Measurements from ENCODE around the gene RHBDF1. TPM values are rescaled to one million over a fixed set of nuclear protein-coding genes. Genes with fewer than 3 reads are reported as not detected.
"Not testable (repeated sequence)": the region's sequence is repeated elsewhere in the genome, so short reads cannot be mapped to it uniquely, and the experiment has no call there.

RHBDF1 gene
- polyA plus RNA-seq, 4 donors: 21.4 to 28.8 (median 28.1) TPM

DNA sequence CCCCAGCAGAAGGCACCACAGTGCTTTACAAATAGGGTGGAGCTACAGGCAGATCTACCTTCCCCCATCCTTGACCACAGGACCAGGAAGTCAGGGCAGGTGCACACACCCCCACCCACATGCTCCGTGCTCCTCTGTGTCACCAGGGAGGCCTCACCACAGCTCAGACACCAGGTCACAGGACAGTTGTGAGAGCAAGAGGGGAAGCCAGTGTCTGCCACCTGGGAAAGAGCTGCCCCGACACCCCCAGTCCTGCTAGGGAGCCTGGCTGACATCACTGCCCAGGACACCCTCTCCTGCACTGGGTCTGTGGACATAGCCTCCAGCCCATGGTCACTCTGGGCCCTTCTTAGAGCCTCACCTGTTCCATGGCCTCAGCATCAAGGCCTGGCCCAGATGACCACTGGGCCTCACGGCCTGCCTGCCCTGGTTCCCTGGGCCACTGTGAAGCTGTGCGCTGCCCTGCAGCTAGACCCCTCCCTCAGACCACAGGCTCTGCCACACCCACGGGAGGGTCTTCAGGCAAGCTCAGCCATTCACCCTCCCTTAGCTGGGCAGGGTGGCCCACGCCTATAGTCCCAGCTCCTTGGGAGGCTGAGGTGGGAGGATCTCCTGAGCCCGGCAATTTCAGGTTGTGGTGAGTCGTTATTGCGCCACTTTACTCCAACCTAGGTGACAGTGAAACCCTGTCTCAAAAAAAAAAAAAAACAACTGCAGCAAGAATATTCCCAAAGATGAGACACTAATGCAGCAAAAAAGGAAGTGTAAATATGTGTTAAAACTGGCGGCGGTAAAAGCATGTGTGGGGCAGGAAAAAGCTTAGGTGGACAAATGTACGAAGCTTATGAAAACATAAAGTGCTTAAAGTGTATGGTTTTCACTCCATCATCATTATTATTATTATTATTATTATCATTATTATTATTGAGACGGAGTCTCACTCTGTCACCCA lies 33.2 kb downstream of the RHBDF1 start:
- DNase-seq (ENCODE audit: low read depth in 4 of 4, low spot score in 3 of 4): no peak

DNA sequence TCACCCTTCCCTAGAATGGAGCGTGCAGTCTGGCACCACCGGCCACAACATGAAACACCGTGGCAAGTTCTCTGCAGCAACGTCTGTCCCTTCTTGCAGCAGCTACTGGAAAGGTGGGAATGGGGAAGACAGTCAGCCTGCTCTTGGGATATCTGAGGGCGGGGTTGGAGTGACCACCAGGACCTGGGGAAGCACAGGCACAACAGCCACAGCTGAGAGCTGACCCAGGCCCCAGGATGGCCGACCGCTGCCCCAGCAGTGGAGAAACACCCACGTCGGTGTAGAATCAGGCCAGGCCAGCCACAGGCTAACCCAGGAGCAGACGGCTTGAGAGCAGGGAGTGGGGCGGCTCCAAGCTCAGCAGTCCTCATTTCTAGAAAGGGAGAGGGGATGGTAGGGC lies 34.2 kb downstream of the RHBDF1 start:
- DNase-seq (ENCODE audit: low read depth in 4 of 4, low spot score in 3 of 4): not testable (repeated sequence)

DNA sequence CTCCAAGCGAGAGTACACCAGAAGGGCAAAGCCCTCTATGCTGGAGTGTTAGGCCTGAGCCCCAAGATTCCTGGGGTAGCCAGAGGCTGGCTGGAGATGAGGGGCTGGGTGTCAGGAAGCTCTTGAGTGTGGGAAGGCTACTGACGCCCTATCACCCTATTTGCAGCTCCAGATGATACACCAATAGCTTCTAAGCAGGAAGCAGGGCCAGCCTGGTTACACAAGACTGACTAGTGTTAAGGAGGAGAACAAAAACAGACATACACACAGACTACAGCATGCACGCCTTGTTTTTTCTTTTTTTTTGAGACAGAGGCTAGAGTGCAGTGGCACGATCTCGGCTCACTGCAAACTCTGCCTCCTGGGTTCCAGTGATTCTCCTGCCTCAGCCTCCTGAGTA lies 34.9 kb downstream of the RHBDF1 start:
- no peak for DNase-seq (ENCODE audit: low read depth in 4 of 4, low spot score in 3 of 4)

DNA sequence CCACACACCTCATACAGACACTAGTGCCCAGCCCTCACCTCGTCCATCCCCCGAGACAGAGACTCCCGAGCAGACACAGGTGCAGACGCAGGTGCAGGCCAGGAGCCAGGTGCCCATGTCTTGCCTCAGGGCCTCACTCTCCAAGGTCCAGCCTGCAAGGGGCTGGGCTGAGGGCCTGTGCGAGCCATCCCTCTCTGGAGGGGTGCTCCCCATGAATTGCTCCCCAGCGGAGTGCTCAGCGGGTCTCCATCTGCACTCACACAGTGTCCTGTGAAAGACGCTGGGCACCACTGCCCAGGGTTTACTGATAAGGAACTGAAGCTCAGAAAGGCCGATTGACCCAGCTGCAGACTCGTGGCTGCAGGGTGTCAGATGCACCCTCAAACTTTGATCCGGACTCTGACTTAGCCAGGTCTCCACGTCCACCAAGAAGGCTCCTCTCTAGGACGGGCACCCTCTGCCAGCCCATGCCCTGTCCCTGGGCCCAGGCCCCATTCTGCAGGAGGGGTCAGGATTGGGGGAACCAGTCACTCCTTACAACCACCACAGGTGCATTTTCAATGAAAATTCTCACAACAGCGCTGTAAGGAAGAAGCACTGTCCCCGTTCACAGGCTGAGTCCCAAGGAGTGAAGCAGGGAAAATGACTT lies 36.0 kb downstream of the RHBDF1 start:
- DNase-seq (ENCODE audit: low read depth in 4 of 4, low spot score in 3 of 4): no peak

DNA sequence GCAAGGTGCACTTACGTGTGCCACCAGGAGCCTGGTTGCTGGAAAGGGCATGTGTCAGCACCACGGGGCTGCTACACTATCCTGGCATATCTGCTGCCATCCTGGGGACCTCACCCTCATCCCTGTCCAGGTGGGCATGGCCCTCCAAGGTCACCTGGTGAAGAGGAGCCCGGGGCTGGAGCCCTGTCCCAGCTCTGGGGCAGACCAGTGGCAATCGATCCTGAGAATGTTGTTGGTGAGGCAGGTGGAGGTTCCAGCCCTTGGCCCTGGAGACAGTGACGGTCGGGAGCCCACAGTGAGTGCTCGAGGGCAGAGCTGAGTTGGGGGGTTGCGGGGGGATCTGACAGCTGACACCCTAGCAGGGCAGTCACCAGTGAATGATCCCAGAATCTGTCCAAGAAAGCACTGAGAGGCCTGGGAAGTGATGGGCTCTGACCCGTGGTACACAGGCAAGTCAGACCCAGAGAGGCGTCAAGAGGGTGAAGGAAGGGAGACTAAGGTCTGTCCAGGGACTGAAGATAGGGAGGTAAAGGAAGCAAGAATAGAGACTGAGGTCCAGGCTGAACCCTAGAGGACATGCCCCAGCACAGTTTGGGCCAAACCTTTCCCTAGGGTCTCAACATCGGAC lies 36.6 kb downstream of the RHBDF1 start:
- no peak for DNase-seq (ENCODE audit: low read depth in 4 of 4, low spot score in 3 of 4)

DNA sequence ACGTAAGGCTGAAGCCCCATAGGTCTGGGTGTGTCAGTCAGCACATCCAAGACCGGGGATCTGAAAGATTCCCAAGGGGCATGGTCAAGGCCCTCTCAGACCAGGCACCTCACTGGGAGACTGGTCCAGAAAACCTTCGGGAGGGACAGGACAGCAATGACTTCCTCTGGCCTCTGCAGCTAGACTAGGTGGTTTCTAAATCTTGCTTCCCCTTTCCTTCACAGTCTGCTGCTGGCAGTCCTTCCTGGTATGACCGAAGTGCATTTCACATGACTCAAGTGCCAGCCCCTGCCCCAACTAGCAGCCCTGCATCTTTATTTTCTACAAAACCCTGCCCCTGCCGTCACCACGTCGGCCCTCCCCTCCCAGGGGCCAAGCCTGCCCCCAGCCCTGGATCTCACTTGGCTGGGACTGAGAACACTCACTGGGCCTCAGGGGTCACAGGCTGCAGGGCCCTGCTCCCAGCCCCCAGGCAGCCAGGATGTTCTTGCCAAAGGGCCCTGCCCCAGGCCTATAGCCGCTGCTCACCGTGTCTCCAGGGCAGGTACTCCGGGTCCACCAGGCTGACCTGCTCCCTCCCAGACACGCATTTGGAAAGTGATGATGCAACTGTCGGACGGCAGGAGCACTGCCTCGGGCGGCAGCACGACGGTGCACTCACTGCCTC lies 37.3 kb downstream of the RHBDF1 start:
- no peak for DNase-seq (ENCODE audit: low read depth in 4 of 4, low spot score in 3 of 4)

DNA sequence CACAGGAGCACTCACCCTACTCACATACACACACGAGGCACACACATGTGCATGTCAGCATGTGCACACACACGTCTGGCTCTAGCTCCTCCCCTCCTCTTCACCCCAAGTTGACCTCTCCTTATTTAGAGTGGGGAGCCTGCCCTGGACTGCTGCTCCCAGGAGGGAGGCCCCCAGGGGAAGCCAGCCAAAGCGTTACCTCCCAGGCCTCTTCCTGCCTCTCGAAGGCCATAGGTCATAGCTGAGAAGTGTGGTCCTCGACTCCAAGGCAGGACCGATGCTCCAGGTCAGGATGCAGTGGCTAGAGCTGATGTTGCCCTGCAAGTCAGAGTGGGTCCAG lies 37.8 kb downstream of the RHBDF1 start:
- no peak for DNase-seq (ENCODE audit: low read depth in 4 of 4, low spot score in 3 of 4)

DNA sequence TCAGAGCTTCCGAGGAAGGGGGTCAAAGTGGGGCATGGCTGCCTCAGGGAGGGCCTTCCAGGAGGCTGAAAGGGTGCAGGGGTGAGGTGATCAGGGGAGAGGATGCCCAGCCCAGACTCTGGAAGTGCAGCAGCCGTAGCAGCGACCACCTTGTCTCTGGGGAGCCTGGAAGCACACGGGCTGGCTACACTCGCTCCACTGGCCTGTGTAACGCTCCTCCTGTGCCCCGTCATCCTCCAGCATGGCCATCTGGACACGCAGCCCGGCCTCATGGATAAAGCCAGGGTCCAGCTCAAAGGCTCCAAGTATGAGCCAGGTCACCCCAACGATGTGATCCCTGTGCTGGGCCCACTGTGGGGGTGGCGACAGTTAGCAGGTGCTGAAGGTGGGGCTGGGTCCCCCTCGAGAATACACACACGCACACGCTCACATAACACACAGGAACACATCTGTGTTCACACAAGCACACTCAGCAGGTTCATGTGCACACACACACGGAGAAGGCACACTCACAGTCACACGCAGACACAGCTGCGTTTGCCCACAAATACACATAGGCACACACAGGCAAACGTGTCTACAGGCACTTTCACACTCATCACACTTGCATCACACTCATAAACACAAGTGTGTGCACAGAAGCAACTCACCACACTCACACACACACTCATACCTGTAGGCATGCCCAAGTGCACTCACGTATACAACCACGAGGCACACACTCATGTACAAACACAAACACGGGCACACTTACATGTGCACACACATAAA lies 38.4 kb downstream of the RHBDF1 start:
- no peak for DNase-seq (ENCODE audit: low read depth in 4 of 4, low spot score in 3 of 4)

DNA sequence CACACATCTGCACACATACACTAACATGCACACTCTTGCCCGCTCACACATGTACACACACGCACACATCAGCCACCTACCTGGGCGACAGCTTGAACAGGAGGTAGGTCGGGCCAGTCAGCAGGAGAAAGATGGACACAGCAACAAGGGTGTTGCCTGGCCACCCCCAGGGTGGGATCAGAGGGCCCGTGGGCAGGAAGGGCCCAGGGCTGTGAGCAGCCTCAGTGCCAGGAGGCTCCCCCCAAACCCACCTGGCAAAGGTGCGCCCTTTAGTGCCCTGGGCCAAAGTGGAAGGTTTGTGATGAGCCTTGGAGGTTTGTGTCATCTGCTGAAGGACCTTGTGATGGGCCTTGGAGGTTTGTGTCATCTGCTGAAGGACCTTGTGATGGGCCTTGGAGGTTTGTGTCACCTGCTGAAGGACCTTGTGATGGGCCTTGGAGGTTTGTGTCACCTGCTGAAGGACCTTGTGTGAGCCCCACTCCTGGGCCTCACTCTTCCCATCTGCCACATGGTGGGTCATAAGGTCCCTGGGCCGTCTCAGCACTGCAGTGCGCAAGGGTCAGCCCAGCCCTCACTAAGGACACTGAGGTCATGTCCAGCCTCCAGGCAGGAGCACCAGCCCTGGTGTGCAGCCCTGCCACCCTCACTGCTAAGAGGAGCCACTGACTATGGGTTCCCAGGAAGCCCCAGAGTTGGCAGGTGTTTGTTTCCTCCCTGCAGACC lies 39.1 kb downstream of the RHBDF1 start:
- not testable (repeated sequence) for DNase-seq (ENCODE audit: low read depth in 4 of 4, low spot score in 3 of 4)

DNA sequence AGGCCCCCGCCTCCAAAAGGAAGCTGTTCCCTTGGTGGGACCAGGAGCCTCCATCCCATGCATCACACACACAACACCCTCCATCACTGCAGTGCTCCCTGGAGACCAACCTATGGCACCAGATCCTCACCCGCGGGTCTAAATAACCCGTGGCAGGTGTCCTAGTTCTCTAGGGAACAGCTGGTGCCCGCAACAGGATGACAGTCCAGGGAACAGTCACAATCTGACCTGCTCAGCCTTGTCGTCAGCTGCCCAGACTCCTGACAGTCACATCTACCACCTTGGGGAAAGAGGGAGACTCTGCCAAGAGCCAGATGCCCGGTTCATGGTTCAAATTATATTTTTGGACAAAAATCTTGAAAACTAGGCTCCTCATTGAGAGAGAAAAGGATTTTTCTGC lies 41.8 kb downstream of the RHBDF1 start:
- not testable (repeated sequence) for DNase-seq (ENCODE audit: low read depth in 4 of 4, low spot score in 3 of 4)

DNA sequence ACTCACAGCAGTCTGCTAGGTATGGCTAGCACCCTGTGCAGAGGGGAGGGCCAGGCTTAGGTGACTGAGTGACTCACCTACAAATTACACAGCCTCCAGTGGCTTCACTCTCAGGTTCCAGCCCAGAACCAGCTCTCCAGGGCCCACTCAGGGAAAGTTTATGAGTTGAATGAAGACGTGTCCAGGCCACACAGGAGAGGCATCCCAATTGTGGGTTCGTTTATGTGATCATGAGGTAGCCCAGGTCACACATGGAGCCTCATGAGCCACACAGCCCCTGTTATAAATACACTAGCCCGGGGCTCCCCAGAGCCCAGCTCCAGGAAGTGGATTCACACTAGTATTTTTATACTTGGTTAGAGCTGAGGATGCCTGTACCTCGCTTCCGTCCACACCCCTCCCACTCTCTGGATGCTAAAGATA lies 46.5 kb downstream of the RHBDF1 start:
- DNase-seq (ENCODE audit: low read depth in 4 of 4, low spot score in 3 of 4): not testable (repeated sequence)

DNA sequence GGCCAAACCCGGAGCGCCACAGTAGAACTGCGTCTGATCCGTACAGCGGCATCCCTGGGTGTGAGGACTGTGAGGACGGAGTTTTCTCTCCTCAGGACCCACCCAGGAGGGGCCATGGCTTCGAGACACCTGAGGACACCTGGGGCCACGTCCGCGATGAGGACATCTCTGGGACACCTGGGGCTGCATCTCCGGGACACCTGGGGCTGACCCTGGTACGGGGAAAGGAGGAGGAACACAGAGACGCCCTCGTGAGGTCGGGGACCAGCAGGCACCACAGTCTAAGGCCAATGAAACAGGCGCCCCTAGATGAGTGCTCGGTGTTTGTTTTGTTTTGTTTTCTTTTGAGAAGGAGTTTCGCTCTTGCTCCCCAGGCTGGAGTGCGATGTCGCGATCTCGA lies 48.3 kb downstream of the RHBDF1 start:
- not testable (repeated sequence) for DNase-seq (ENCODE audit: low read depth in 4 of 4, low spot score in 3 of 4)

DNA sequence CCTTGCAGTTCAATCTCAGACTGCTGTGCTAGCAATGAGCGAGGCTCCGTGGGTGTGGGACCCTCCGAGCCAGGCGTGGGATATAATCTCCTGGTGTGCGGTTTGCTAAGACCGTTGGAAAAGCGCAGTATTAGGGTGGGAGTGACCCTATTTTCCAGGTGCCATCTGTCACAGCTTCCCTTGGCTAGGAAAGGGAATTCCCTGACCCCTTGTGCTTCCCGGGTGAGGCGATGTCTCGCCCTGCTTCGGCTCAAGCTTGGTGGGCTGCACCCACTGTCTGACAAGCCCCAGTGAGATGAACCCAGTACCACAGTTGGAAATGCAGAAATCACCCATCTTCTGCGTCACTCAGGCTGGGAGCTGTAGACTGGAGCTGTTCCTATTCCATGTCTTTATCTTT lies 51.5 kb downstream of the RHBDF1 start:
- not testable (repeated sequence) for DNase-seq (ENCODE audit: low read depth in 4 of 4, low spot score in 3 of 4)

DNA sequence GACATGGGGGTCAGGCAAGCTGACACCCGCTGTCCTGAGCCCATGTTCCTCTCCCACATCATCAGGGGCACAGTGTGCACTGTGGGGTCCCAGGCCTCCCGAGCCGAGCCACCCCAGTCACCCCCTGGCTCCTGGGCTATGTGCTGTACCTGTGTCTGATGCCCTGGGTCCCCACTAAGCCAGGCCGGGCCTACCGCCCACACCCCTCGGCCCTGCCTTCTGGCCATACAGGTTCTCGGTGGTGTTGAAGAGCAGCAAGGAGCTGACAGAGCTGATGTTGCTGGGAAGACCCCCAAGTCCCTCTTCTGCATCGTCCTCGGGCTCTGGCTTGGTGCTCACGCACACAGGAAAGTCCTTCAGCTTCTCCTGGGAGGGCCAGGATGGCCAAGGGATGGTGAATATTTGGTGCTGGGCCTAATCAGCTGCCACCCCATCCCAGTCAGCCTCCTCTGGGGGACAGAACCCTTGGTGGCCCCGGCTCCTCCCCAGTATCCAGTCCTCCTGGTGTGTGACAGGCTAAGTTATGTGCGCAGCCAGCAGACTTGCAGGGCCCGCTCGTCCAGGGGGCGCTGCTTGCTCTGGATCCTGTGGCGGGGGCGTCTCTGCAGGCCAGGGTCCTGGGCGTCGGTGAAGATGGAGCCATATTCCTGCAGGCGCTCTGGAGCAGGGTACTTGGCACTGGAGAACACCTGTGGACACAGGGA lies 55.2 kb downstream of the RHBDF1 start:
- DNase-seq (ENCODE audit: low read depth in 4 of 4, low spot score in 3 of 4): not testable (repeated sequence)

DNA sequence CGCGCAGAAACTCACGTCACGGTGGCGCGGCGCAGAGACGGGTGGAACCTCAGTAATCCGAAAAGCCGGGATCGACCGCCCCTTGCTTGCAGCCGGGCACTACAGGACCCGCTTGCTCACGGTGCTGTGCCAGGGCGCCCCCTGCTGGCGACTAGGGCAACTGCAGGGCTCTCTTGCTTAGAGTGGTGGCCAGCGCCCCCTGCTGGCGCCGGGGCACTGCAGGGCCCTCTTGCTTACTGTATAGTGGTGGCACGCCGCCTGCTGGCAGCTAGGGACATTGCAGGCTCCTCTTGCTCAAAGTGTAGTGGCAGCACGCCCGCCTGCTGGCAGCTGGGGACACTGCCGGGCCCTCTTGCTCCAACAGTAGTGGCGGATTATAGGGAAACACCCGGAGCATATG lies 61.7 kb downstream of the RHBDF1 start:
- not testable (repeated sequence) for DNase-seq (ENCODE audit: low read depth in 4 of 4, low spot score in 3 of 4)

DNA sequence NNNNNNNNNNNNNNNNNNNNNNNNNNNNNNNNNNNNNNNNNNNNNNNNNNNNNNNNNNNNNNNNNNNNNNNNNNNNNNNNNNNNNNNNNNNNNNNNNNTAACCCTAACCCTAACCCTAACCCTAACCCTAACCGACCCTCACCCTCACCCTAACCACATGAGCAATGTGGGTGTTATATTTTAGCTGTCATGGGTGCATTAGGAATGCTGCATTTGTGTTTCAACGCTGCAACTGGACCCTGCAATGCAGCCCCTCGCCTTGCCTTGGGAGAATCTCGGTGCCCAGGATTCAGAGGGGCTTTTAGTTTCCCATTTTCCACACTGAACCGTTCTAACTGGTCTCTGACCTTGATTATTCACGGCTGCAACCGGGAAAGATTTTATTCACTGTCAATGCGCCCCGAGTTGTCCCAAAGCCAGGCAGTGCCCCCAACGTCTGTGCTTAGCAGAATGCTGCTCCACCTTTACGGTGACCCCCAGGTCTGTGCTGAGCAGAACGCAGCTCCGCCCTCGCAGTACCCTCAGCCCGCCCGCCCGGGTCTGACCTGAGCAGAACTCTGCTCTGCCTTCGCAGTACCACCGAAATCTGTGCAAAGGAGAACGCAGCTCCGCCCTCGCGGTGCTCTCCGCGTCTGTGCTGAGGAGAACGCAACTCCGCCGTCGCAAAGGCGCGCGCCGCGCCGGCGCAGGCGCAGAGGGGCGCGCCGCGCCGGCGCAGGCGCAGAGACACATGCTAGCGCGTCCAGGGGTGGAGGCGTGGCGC lies 62.3 kb downstream of the RHBDF1 start:
- DNase-seq (ENCODE audit: low read depth in 4 of 4, low spot score in 3 of 4): no peak

Measured in right renal pelvis (tissue), 4 donors.